HL-60 (cell line): ENCODE results near the gene LRRC7.

Source experiments
- CTCF ChIP-seq: IDR thresholded peaks from one replicate; pipeline ENCODE4 v1.5.1; 2011; ENCODE audit warnings: low read length, control low read depth, inconsistent platforms; ENCODE audit not compliant: insufficient read depth
- POLR2AphosphoS5 ChIP-seq: IDR thresholded peaks from 2 replicates; pipeline ENCODE4 v1.6.1; 2012; ENCODE audit warnings: low read depth
- REST ChIP-seq: IDR thresholded peaks from 2 replicates; pipeline ENCODE4 v1.6.1; 2012; ENCODE audit warnings: low read depth; ENCODE audit not compliant: insufficient replicate concordance

- TF ChIP-seq POLR2AphosphoS5 = no peak
- TF ChIP-seq CTCF = no peak
- TF ChIP-seq REST = no peak
These were observed 14.0 kb upstream of the LRRC7 start for GRCh38 chr1:69553726-69554125.
